ENCODE data around the gene SYNE1.
"Not testable (repeated sequence)": the region's sequence is repeated elsewhere in the genome, so short reads cannot be mapped to it uniquely, and the experiment has no call there.

SYNE1 gene

DNA sequence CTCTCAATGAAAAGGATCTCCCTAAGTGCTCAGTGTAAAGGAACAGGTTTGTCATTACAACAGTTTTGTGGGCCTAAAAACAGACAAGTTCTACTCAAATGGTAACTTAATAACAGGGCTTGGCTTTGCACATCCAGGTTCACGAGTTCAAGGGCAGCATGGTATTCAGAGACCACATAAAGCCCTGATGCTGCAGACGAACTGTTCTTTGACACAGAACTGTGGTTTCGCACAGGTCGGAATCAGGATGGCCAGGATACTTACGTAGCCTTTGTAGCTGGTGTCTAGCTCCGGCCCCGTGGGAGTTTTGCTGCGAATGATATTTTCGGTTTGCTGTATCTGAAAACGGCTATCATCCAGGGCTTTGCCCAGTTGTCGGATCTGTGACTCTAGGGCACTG lies 493.8 kb downstream of the SYNE1 start:
- DNase-seq (ENCODE audit: low read depth, low spot score), result no peak

DNA sequence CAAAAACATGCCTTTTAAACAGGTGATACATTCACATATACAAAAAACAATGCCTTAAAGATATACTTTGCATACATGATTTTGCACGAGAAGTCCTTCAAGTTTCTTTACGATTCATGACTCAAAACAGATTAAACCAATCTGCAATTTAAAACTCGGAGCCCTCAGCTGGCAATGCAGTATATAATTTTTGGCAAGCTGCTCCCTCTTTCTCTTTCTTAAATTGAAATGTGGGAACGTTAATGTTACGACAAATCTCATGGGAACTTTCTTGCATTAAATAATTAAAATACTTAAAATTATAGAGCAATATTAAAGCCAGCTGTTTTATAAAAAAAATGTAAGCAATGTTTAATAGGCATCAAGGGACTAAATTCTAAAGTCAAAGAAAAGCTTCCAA lies 495.1 kb downstream of the SYNE1 start:
- DNase-seq (ENCODE audit: low read depth, low spot score), result no peak

DNA sequence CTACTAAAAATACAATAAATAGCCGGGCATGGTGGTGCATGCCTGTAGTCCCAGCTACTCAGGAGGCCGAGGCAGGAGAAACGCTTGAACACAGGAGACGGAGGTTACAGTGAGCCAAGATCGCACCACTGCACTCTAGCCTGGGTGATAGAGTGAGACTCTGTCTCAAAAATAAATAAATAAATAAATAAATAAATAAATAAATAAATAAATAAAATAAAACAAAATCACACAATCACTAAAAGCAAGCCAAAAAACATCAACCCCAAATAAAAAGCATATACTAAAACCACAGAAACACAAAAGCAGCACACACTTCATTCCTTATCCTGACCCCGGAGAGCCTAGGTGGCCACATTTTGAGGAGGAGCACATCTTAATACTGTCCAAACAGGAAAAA lies 498.8 kb downstream of the SYNE1 start:
- DNase-seq (ENCODE audit: low read depth, low spot score), result not testable (repeated sequence)

DNA sequence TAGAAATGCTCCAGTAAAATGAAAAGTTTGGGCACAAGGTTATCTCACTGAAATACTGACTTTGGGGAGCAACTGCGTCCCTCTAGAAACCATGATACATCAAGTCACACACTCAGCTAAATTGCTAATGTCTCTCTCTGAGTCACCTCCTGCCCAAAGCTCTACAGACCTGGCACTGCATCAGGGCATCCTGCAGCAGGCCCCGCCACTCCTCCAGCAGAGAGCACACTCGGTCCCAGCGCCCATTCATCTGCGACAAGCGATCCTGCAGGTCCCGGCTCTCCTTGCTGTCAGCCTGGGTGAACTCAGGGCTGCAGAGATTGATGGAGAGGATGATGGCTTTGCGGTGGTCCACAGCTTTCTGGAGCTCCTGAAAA lies 500.7 kb downstream of the SYNE1 start:
- no peak for DNase-seq (ENCODE audit: low read depth, low spot score)

DNA sequence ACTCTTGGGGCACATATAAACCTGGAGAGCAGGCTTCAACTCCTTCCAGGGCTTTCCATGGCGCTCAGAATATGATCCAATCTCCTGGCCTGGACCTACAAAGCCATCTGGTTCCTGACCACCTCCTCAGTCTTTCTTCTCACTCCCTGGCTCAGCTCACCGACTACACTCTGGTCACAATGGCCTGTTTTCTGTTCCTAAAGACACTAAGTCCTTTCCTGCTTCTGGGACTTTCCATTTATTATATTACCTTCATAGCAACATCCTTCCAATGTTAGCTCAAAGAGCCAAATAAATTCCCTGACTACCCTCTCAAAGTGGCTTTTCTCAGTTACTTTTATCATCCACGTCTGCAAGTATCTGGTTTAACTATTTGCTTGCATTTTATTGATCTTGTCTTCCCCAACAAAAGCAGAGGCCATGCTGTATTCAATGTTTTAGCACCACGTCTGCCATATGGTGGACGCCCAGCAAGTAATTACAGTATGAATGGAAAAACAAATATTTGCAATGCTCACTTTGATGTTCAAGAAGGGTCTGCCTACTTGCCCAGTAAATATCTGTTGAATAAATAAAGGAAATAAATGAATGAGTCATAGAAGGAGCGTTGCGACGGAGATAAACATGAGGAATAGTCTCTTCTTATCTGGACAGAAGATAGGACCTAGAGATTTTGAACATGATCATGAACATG lies 501.3 kb downstream of the SYNE1 start:
- DNase-seq (ENCODE audit: low read depth, low spot score), result no peak

DNA sequence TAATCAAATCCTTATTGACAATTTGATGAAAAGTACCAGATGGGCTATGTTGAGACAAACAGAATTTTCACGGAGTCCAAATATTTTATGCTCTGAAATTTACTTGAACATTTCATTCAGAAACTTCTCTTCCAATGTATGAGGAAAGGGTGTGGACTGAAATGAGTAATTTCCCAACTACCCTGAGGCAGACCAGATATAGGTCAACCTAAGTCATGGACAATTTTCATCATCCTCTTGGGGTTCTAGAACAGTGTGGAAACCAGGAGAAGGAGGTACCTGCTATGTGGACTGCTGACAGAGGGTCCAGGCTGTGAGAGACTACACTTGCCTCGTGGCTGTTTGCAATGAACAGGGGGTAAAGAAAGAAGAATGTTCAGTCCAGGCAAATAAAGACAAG lies 506.7 kb downstream of the SYNE1 start:
- DNase-seq (ENCODE audit: low read depth, low spot score), result no peak

DNA sequence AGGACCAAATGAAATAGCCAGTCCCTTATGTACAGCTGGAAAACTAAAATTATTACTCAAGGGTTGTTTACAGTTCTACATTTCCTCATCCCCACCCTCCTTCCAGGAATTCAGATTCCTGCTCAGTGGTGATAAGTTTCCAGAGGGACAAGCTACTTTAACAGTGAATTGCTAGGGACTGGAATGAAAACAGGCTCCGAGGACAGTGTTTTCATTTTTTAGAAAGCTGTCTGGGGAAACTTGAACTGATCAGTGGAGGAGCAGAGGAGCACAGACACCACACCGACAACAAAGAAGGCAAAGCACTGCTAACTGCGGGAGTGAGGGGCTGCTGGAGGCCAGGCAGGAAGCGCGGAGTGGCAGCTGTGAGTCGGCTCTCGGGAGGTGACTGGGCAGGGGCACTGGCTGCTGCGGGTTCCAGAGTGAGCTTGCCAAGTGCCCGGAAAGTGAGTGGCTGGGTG lies 507.4 kb downstream of the SYNE1 start:
- no peak for DNase-seq (ENCODE audit: low read depth, low spot score)

DNA sequence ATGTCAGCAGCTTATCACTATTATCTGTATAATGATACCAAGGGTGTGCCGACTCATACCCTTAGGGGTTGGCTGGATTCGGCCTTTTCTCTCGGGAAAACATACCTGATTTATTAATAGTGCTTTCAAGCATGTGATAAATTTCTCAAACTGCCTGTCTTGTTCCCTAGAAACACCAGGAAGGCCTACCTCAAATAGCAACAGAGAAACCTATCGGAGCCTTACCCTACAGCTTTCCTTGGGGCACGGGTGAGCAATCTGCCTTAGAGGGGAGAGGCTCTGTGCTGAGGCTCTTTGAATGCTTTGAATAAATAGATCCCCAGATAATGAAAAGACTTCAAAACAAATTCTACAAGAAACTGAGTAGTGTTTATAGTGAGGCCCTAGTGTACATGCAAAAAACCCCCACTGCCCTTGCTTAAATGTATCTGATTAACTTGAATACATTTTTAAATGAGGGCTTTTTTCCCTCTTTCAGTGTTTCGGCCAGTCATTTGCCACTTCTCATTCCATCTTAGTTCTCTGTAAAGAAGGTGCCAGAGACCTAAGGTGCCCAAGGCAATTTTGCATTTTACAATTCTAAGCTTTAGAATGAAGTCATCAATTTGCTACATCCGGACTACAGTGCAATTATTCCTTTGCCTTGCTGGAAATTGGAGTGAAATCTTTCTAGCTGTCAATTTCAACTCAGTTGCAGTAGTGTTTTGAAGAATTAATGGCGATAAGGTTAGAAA lies 509.6 kb downstream of the SYNE1 start:
- DNase-seq (ENCODE audit: low read depth, low spot score), result no peak

DNA sequence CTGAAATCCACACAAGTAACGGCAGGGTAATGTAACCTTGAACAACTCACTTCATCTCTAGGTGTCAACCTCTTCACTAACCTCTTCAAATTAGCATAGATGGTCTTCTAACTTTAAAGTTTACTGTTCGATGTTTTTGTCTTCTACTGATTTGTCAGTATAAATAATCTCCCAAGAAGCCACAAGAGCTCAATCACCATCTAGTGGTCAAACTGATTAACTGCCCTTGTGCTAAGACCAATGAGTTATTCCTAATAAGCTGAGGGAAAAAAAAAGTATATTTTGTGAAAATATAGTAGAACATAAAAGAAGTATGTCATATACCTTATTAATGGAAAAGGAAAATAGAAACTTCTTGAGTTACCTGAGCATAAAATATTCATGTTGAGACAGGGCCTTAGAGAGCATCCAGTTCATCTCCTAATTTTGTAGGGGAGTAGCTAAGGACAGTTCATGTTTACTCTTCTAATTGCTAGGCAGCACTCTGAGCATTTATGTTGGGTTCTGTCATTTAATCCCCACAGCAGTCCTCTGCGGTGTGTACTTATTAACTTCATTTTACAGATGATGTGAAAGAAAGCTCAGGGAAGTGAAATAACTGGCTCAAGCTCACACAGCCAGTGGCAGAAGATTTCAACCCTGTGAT lies 512.6 kb downstream of the SYNE1 start:
- DNase-seq (ENCODE audit: low read depth, low spot score), result no peak

DNA sequence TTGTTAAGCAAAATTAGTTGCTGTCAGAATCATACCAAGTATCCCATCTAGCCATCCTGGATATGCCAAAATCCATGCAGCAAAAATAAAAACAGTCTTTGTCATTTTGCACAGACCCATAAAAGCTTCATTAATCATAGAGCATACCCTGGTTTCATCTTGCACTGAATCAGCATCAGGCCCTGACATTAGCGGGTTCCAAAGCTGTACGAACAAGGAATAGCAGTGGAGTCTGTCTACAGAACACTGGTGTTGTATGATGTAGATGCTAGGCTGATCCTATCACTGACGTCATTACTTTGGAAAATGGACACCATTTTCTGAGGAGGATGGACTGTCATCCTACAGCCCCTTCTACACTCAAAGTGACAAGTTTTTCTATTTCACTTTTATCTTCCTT lies 514.1 kb downstream of the SYNE1 start:
- no peak for DNase-seq (ENCODE audit: low read depth, low spot score)

DNA sequence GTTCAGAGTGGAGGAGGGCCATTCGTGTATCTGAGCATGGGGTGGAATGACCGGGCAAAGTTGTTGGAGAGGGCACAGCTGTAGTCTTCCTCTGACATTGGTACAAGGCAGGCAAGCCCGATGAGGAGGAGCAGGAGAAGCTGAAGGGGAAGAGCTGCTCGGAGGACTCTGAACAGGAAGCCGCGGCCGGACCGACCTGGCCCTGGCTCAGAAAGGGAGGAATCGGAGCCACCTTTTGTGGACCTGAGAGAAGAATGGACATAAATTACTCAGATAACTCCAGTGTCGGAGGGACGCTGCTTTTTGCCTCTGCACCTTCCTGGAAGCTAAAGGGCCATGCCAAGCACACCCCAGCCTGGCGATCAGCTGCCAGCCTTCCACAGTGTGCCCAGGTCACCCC lies 514.7 kb downstream of the SYNE1 start:
- no peak for DNase-seq (ENCODE audit: low read depth, low spot score)

DNA sequence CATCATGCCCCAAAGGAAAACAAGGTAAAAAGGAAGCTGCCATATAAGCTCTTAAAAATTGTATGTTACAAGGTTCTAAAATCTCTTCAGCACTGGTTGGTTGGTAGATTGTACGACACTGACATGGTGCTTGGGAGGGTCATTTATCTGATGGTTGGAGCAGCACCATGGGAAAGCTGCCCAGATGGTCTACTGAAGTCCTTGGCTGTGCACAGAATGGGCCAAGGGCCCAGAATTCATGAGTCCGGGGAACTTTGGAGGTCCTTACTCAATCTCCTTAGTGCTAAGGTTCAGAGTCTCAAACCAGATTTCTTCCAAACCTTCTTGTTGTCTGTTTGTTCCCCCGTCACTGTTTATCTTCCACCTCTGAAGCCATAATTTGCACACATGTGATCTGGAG lies 515.3 kb downstream of the SYNE1 start:
- no peak for DNase-seq (ENCODE audit: low read depth, low spot score)

DNA sequence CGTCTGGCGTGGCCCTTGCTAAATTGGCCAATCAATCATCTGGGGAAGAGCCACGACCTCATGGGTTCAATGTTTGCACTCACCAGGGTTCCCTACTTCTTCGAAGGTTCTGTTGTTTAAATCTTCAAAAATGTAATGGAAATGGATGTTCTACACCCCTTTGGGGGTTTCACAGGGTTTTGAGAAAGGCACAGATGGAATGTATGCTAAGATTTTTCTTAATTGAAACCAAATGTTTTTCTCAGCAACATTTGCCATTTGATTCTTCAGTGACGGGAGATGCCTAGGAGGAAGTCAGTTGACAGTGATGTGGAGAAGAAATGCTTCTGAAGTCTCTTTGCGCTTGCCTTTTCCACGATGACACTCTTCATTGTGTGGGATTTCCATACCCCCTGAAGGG lies 517.3 kb downstream of the SYNE1 start:
- DNase-seq (ENCODE audit: low read depth, low spot score), result no peak

DNA sequence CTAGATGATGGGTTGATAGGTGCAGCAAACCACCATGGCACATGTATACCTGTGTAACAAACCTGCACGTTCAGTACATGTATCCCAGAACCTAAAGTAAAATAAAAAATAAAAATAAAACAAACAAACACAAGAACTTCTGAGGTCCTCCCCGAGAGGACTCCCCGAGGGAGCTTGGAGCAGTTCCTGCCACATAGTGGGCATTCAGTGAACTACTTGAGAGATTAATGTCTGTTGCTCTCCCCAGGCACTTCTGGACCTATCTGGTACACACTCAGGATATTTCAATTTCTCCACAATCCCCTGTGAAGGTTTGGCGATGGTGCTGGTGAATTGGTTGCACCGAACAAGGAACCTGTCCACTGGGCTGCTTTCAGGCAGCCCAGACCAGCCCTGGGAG lies 518.5 kb downstream of the SYNE1 start:
- DNase-seq (ENCODE audit: low read depth, low spot score), result no peak

DNA sequence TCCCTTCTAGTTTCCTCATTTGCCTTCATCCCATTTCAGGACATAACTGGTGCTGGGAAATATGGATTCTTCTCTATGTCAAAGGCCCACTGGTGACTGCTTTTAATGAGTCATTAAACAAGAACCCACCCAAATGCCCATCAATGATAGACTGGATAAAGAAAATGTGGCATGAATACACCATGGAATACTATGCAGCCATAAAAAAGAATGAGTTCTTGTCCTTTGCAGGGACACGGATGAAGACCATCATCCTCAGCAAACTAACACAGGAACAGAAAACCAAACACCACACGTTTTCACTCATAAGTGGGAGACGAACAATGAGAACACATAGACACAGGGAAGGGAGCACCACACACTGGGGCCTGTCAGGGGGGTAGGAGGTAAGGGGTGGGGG lies 518.9 kb downstream of the SYNE1 start:
- no peak for DNase-seq (ENCODE audit: low read depth, low spot score)

DNA sequence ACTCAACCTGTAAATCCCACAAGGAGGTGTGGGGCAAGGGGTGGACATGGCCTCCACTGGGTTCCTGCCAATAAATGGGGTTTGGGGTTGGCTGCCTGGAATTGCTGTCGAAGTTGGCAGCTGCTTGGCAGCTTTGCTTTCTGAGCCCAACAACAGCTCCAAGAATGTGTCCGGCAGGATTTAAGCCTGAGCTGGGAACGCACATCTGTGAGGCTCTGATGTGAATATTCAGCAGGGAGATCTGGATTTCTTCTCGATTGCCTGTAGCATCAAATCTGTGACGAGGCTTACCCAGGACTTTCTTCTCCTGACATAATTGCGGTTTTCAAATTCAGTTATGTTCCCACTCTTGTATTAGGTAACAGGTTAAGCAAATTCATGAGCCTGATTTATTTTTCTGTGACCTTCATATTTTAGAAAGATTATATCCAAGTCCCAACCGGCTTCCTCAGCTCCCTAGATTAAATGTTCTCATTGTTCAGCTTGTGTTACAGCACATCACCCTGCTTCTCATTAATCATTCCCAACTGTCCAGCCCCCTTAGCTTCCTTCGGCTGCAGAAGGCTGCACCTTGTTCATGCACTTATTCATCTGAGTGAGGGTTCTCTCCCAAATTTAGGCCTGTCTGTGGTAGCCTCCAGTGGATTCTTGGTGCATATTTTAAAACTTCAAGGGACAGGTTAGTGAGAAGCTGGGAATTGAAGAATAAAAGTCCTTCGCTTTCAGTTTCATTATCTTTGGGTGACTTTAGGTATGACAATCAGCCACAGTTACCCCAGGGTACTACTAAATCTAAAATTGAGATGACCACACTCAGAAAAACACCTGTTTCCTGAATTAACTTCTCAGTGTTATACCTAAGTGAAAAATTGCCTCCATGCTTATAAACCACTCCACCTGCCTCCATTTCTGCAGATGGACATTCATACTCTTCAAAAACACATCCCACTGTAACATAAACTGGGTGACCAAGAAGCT lies 519.7 kb downstream of the SYNE1 start:
- DNase-seq (ENCODE audit: low read depth, low spot score), result no peak

DNA sequence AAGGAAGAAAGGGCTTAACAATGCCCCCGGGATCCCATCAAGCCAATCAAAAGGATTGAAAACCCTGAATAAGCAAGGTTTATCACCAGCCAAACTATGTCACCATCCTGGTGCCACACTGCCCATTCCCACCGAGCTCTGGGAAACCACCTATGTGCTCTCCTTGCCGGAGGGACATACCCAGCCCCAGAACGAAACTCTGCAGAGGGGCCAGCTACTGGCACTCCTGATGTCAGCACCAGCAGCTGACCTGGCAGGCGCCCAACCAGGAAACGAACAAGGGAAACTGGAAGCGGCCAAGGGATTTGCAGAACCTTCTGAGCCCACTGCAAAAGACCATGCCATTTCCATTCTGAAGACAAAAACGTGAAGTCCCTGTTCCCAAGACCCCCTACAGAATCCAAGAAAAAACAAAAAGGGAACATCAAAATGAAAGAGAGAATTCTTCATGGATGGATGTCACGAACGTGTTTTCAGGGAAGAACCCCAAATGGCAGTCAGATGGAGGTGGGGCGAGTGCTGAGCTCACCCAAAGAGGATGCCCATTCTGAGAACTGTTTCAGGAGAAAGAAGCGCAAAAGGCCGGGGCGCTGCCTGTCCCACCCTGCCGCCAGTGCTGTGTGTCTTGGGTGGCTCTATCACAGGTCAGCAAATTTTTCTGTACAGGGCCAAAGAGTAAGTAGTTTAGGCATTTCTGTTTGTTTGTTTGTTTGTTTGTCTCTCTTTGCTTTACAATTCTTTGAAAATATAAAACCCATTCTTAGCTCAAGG lies 524.5 kb downstream of the SYNE1 start:
- no peak for DNase-seq (ENCODE audit: low read depth, low spot score)

DNA sequence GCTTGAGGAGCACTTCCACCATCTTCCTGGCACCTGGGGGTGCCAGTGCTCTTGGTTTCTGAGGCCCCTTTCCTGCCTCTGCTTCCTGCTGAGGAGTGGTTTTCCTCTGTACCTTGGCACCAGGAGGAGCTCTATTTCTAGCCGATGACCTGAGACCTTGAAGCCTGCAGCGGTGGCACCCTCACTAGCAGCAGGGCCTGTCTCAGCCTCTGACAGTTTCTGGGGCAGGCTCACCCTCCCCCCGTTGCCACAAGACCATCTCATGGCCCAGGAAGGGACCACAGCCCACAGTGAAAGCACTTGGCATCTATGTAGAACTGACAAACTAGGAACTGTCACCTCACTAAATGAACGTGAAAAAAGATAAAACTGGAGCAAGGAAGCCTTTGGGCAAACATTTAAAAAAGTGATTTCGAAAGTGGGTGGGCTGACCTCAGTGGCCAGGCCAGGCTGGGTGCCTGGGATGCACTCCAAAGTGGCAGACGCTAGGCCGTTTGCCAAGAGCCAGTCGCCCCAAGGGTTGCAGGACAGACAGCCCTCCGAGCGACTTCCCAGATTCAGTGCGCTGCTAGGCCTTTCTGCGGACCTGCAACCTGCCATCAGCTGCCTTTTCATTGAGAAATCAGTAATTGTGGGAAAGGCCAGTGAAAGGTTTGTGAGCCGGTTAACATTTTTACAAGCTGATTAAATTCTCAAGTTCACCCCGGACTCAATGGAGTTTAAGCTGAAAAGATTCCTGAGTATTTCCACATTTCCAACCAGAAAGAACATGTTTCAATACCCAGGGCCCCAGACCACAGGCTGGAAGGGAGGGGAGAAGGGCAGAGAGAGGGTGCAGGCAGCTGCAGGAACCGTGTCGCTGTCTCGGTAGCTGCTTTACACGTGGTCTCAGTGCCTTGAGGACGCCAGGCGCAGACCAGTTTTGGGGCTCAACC lies 526.0 kb downstream of the SYNE1 start:
- DNase-seq (ENCODE audit: low read depth, low spot score), result no peak

DNA sequence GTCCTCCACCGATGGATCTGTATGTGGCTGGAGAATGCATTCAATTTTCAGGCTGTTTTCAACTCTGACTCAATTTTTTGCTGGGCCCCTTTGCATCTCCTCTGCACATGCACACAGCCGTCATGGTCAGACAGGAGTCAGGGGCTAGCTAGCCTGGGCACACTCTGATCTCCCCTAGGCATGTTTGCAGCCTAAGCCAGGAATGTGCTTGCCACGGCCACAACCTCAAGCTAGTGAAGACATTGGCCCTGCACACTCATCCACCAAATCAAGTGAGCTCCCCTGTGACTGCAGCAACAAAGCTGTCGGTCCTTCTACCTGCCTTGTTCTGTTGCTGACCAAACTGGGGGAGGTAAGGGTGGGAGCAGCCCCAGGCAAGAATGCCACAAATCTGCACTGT lies 529.2 kb downstream of the SYNE1 start:
- no peak for DNase-seq (ENCODE audit: low read depth, low spot score)

DNA sequence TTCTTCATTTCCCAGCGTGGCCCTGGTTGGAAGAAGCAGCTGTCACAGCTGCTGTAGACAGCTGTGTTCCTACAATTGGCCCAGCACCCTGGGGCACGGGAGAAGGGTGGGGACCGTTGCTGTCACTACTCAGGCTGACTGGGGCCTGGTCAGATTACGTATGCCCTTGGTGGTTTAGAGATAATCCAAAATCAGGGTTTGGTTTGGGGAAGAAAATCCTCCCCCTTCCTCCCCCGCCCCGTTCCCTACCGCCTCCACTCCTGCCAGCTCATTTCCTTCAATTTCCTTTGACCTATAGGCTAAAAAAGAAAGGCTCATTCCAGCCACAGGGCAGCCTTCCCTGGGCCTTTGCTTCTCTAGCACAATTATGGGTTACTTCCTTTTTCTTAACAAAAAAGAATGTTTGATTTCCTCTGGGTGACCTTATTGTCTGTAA lies 537.0 kb downstream of the SYNE1 start:
- no peak for DNase-seq (ENCODE audit: low read depth, low spot score)
